NCI-H1694 treated with DMSO at 0.1 percent for 48 hours (cell line): ENCODE data around the gene MAGED1.

ENCODE experiments used
- DNase-seq: peaks from one replicate; lab custom pipeline; 2025; lab: John Stamatoyannopoulos, UW

The MAGED1 gene

DNA sequence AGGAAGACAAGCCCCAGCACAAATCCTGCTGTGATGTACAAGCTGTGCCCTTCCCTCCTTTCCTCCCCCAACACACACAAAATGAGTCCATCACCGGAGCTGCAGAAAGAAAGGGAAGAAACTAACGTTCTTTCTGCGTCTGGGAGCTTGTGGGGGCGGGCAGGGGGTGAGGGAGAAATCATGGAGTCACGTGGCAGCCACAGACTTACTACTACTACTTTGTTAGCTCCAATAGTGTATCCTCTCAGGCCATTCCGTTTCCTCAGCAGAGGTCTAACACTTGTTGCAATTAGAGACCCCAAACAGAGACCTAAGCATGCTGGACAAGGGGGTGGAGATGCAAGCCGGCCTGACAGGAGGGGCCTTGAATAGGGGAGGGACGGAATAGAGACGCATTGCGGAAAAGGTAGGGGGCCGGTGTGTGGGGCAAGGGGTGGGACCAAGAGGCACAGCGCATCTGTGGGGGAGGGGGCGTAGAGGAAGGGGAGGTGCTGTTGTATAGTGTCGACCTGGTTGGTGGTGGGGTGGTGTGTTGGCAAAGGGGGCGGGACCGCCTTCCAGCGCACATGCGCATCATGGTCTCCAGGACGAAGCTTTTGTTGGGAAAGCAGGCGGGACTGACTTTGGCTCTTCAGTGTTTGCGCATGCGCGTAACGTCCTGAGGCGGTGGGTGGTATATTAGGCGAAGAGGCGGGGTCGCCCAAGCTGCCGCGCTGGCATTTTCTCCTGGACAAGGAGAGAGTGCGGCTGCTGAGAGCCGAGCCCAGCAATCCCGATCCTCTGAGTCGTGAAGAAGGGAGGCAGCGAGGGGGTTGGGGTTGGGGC is at the start of gene MAGED1:
Gene MAGED1, plus strand, starts transcription at position 703 of the 825 bp plus-strand sequence. CDS start 682 bp downstream, outside the sequence.
- DNase-seq = peak; percentile 92

GRCh38 chrX:51847463-51847862 is 46.0 kb upstream of the MAGED1 start:
- DNase-seq = no peak

- DNase-seq = no peak
These were observed 41.8 kb upstream of the MAGED1 start for GRCh38 chrX:51851507-51852085.

DNA sequence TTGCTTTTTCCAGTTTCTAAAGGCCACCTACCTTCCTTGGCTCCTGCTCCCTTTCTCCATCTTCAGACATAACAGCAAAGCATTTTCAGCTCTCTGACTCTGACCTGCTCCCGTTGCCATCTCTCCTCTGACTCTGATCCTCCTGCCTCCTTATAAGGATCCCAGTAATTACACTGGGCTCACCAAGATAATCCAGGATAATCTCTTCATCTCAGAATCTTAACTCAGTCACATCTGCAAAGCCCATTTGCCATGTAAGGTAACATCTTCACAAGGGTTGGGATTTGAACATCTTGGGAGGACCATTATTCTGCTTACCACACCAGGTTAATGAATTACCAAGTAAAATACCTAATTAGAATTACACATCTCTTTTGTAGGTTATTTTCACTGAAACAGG is 41.3 kb upstream of the MAGED1 start:
- DNase-seq = no peak

DNA sequence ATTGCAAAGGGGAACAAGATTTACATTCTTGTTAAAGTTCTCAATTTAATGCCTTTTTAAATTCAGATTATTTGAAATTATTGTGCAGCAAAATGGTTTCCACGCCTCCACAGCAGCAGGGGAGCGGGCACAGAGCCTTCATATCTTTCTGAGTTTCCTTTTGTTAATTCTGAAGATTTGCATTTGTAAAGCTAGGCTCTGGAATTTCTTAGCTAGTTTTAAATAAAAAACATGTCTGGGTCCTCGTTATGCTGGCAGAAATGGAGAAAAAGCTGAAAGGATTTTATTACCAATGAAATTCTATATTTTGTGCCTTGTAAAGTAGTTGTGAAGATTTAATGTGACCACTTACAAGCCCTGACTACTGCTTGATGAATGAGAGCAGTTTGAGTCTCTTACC is 40.8 kb upstream of the MAGED1 start:
- DNase-seq = no peak

GRCh38 chrX:51853251-51853650 is 40.2 kb upstream of the MAGED1 start:
- DNase-seq = no peak

DNA sequence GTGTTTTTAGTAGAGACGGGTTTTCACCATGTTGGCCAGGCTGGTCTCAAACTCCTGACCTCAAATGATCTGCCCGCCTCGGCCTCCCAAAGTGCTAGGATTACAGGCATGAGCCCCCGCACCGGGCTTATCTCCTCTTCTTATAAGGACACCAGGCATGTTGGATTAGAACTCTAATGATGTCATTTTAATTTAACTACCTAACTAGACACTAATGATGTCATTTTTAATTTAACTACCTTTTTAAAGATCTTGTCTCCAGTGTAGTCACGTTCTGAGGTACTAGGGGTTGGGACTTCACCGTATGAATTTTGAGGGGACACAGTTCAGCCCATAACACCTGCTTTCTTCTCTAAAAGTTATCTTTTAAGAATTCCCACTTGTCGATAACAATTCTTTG is 37.7 kb upstream of the MAGED1 start:
- no peak for DNase-seq

GRCh38 chrX:51857159-51857733 is 36.2 kb upstream of the MAGED1 start:
- no peak for DNase-seq

DNA sequence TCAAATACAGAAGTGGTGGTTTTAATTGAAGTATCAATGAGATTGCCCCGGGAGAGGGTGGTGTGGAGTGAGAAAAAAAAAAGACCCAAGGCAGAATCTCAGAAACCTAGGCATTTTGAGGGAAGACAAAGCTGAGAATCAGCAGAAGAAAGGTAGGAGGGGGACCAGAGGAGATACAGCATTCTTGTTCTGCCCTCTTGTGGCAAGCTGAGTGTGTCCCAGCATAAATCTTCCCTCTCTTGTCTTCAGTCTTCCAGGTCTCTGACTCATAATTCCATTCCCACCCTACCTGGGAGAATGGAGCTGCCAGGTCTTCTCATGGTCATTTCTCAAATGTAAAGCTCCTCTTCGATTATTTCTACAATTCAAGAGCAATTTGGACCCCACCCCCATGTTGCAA is 32.7 kb upstream of the MAGED1 start:
- DNase-seq = no peak

- DNase-seq = no peak
These were observed 30.5 kb upstream of the MAGED1 start for GRCh38 chrX:51862920-51863319.

DNA sequence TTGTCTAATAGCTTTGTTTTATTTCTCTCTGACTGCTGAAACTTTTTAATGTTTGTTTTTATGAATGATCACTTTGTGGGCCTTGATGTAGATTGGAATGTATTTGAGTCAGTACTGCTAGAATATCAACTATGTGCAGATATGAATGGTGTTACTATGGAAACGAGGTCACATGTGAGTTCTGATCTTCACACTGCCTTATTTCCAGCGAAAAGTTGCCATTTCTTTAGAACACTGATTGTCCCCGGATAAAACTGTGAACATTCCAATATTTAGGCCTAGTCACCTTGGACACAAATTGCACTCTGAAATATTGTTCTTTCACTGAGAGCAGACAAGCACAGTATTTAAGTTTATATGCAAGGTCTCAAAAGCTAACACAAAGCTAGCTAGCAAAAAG is 27.2 kb upstream of the MAGED1 start:
- DNase-seq = no peak

DNA sequence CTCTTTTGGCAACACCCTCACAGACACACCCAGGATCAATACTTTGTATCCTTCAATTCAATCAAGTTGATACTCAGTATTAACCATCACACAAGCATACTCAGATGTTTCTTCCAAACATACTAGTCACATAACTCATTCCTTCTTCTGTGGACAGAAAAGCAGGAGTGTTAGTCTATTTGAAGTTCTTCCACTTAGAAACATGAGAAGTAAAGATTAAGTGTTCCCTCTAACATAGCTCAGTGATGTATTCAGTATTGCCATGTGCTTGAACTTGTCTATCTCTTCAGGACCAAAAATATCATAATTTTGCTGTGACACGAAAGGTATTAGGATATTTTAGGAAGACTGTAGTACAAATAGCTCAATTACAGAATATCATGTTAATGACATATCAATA is 25.8 kb upstream of the MAGED1 start:
- DNase-seq = no peak

GRCh38 chrX:51870354-51870753 is 23.1 kb upstream of the MAGED1 start:
- DNase-seq = no peak

DNA sequence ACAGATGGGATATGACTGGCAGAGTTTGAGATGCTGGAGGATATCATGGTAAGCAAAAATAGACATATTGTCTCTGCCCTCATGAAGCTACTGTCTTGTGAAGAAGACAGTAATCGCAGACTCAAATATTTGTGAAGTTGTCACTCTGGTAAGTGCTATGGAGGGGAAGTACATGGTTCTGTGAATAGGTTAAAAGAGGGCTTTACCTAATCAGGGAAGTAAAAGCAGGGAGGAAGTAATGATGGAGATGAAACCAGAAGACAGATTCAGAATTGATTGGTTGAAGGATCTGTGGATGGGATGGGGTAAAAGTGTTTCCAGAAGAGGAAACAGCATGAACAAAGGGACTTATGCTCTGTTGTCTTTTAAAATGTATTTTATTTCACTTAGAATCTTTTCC is 19.3 kb upstream of the MAGED1 start:
- no peak for DNase-seq

DNA sequence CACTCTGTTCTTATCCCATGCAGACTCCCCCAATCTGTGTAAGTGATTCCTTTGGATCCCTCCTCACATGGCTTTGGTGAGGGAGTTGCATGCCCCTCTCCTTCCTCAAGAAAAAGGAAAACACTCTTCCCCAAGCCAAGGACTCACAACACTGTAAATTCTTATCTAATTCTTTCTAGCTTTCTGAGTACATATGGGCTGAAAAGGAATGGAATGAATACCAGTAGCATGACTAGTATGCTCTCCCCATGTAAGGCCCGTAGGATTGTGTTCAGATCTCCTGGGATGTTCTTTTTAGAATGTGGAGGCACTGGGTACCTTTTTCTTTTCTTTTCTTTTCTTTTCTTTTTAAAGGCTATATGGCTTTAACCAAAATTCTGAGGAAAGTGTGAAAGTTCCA is 17.0 kb upstream of the MAGED1 start:
- no peak for DNase-seq

GRCh38 chrX:51878056-51878455 is 15.4 kb upstream of the MAGED1 start:
- no peak for DNase-seq

DNA sequence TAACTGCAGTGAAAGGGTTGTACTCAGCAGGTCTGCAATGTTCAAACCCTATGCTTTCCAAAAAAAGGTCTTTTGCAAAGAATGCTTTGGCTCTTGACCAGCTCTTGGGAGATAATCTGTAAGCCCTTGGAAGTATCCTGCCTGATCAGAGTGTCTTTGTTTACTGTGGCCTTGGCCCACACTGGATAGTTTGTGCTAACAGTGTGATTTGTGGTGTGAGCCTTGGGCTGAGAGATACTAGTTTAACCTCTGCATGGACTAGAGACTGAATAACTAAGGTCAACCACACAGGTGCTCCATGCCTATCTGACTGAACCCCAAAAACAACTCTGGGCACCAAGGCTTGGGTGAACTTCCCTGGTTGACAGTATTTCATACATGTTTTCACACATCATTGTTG is 3.6 kb upstream of the MAGED1 start:
- no peak for DNase-seq

GRCh38 chrX:51891245-51891644 is 2.2 kb upstream of the MAGED1 start:
- DNase-seq = no peak

- peak; percentile 75 for DNase-seq
These were observed 1.4 kb upstream of the MAGED1 start for GRCh38 chrX:51891821-51892551.

- DNase-seq = peak; percentile 75
These were observed 691 bp downstream of the MAGED1 start for GRCh38 chrX:51893931-51894696.

DNA sequence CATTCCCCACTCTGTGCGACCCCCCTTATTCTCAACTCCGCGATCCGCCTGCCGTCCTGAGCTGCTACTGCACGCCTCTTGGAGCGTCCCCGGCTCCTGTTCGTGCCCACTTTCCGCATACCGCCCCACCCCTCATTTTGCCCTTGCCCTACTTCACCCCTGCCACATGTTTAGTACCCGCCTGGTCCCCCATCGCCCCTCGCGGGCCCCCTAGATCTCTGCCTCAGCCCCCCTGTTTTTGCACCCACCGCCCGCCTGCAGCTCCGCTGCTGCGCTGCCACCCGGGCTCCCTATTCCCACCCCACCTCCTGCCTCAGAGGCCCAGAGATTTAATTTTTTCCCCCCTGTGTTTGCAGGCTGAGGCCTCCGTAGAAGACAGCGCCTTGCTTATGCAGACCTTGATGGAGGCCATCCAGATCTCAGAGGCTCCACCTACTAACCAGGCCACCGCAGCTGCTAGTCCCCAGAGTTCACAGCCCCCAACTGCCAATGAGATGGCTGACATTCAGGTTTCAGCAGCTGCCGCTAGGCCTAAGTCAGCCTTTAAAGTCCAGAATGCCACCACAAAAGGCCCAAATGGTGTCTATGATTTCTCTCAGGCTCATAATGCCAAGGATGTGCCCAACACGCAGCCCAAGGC is 1.4 kb downstream of the MAGED1 start:
- no peak for DNase-seq
